Measurements from ENCODE around the gene ITGB5.
A peak's percentile ranks its signal among the peaks of the same experiment; 100 is the strongest.

Gene ITGB5

DNA sequence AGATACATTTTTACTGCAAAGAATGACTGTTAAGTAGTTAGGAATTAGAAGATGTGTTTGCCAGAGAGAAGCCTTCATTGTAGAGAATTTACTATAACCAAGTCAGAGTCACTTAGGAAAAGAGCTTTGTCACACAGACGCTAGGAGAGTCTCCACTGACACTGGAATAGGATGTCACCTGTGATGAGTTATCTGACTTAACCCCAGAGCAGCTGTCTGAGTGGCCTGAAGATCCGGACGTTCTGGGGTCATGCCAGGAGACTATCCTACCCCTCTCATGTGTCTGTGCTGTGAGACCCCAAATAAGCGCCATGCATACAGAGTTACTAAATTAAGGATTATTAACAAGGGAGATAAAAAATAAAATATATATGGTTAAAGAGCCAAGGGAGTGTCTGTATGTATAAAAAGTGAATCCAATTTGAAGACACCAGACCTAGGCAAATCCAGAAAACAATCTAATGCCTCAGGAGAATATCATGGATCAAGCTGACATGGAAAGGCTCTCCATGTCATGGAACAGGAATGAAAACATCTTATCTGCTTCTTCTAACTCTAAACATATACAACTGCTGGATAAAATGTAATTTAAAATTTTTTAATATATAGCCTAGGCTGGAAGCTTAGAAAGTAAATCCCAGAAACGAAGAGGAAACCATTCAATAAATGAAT, 43.5 kb downstream of the ITGB5 start:
- TF ChIP-seq, protein P1, sequence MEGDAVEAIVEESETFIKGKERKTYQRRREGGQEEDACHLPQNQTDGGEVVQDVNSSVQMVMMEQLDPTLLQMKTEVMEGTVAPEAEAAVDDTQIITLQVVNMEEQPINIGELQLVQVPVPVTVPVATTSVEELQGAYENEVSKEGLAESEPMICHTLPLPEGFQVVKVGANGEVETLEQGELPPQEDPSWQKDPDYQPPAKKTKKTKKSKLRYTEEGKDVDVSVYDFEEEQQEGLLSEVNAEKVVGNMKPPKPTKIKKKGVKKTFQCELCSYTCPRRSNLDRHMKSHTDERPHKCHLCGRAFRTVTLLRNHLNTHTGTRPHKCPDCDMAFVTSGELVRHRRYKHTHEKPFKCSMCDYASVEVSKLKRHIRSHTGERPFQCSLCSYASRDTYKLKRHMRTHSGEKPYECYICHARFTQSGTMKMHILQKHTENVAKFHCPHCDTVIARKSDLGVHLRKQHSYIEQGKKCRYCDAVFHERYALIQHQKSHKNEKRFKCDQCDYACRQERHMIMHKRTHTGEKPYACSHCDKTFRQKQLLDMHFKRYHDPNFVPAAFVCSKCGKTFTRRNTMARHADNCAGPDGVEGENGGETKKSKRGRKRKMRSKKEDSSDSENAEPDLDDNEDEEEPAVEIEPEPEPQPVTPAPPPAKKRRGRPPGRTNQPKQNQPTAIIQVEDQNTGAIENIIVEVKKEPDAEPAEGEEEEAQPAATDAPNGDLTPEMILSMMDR (IDR thresholded peaks at IDR 0.05; ENCODE audit: insufficient read depth, low read depth, low read length, missing control alignments): no peak
- no peak for DNase-seq (ENCODE audit: low read depth)
- H3K4me3 ChIP-seq (ENCODE audit: low read length): no peak overlapping the region

DNA sequence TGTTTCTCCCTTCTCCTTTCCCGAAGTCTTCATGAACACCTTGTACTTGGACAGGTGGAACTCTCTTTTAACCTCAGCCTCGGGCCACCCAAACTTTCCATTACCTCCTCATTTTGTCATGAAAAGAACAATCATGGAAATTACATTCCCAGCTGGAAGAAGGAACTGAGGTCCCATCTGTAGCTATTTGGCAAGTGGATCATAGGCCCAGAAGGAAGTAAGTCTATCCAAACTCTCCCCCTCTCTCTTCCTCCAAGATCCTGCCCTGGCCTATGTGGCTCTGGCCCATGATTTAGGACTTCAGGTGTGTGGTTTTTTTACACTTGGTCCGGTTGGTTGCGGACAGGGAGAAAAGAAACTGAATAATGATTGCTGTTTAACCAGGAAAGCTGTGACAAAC, 44.1 kb downstream of the ITGB5 start:
- H3K4me3 ChIP-seq (ENCODE audit: low read length): no peak overlapping the region
- TF ChIP-seq, protein P1 (IDR thresholded peaks at IDR 0.05; ENCODE audit: insufficient read depth, low read depth, low read length, missing control alignments): no peak
- DNase-seq (ENCODE audit: low read depth): no peak

DNA sequence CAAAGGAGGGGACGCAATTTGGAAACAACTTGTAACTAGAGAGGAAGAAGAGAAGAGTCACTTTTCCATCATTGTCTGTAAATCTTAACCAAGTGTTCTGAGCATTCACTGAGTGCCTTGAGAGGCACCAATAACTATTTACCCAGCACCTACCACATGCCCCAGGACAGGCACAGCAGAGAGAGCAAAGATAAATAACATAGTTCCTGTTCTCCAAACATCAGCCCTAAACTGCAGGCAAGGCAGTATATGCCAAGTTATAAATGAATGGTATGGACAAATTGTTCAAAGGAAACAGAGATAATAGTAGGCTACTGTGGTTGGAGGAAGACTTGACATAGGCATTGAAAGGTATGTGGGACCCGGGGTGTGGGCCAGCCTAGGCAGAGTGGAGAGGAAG, 45.6 kb downstream of the ITGB5 start:
- TF ChIP-seq, protein P1 (IDR thresholded peaks at IDR 0.05; ENCODE audit: insufficient read depth, low read depth, low read length, missing control alignments): no peak
- no peak overlapping the region for H3K4me3 ChIP-seq (ENCODE audit: low read length)
- DNase-seq (ENCODE audit: low read depth): no peak

DNA sequence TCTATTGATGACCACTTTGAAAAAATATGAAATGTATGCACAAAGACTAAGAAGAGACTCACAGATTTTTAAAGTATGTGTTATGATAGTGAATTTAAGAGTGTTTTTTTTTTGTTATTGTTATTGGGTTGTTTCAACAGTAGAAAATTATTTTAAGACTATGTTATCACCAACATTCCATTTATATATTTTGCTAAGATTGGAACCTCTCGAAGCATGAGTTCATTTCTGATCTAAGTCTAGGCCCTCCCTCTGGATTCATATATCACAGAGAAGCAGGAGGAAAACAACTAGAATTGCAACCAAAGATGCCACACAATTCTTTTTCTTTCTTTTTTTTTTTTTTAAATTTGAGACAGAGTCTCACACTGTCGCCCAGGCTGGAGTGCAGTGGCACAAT, 46.8 kb downstream of the ITGB5 start:
- H3K4me3 ChIP-seq (ENCODE audit: low read length): no peak overlapping the region
- DNase-seq (ENCODE audit: low read depth): no peak
- TF ChIP-seq, protein P1 (IDR thresholded peaks at IDR 0.05; ENCODE audit: insufficient read depth, low read depth, low read length, missing control alignments): no peak

DNA sequence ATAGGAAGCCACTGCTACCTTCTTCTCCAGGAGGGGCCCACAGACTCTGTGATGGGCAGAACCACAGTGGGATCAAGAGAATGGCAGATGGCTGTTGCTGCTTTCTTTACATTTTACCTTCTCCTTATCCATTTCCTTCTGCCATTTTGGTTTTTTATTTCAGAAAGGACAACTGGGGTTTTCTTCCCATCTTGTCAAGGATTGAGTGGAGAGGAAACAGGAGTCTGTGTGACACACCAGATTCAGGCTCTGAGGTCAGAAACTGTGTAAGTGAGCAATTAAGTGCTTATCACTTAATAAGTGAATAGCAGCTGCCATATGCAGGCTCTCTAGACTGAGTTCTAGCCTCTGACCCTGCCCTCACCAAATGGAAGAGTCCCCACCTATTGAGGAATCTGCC, 47.3 kb downstream of the ITGB5 start:
- no peak for DNase-seq (ENCODE audit: low read depth)
- TF ChIP-seq, protein P1 (IDR thresholded peaks at IDR 0.05; ENCODE audit: insufficient read depth, low read depth, low read length, missing control alignments): no peak
- H3K4me3 ChIP-seq (ENCODE audit: low read length): no peak overlapping the region

DNA sequence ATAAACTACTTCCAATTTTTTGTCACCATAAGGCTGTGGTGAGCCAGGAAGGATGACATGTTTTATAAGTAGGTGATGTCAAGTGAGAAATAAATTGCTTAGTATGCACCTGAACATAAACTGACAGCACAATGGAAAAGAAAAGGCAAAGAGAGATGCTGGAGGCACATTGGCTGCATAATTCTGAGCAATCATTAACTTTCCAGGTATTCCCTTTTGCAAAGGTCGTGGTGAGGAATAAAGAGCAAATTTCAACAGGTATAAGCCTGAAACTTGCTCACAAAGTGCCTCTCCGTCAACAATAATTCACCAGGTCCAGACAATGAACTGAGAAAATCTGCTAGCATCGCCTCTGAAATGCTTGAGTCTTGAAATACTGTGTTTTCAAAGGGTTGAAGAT, 48.2 kb downstream of the ITGB5 start:
- TF ChIP-seq, protein P1 (IDR thresholded peaks at IDR 0.05; ENCODE audit: insufficient read depth, low read depth, low read length, missing control alignments): no peak
- no peak for DNase-seq (ENCODE audit: low read depth)
- no peak overlapping the region for H3K4me3 ChIP-seq (ENCODE audit: low read length)

DNA sequence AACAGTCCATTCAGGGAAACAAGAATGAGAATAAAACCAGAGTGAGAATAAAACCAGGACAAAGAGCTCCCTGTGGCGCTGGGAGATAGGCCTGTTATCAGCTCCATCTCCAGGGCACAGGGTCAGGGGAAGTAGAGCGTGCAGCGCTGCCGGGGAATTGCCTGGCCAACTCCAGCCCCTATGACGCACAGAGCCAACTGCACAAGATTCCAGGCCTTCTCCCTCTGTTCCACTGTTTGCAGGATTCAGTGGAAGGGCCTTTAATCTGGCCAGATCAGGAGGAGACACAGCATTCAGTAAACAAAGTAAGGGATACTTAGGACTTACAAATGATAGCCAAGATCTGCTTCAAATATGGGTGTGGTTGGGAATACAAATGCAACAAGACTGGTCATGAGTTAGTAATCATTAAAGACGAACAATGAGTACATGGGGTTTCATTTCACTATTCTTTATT, 49.4 kb downstream of the ITGB5 start:
- TF ChIP-seq, protein P1 (IDR thresholded peaks at IDR 0.05; ENCODE audit: insufficient read depth, low read depth, low read length, missing control alignments): no peak
- DNase-seq (ENCODE audit: low read depth): peak; percentile 74
- H3K4me3 ChIP-seq (ENCODE audit: low read length): no peak overlapping the region

Data from epithelial cell of esophagus (primary cell).